Measurements from ENCODE around the gene STK11IP. TPM values are rescaled to one million over a fixed set of nuclear protein-coding genes. Genes with fewer than 3 reads are reported as not detected.

The STK11IP gene, protein sequence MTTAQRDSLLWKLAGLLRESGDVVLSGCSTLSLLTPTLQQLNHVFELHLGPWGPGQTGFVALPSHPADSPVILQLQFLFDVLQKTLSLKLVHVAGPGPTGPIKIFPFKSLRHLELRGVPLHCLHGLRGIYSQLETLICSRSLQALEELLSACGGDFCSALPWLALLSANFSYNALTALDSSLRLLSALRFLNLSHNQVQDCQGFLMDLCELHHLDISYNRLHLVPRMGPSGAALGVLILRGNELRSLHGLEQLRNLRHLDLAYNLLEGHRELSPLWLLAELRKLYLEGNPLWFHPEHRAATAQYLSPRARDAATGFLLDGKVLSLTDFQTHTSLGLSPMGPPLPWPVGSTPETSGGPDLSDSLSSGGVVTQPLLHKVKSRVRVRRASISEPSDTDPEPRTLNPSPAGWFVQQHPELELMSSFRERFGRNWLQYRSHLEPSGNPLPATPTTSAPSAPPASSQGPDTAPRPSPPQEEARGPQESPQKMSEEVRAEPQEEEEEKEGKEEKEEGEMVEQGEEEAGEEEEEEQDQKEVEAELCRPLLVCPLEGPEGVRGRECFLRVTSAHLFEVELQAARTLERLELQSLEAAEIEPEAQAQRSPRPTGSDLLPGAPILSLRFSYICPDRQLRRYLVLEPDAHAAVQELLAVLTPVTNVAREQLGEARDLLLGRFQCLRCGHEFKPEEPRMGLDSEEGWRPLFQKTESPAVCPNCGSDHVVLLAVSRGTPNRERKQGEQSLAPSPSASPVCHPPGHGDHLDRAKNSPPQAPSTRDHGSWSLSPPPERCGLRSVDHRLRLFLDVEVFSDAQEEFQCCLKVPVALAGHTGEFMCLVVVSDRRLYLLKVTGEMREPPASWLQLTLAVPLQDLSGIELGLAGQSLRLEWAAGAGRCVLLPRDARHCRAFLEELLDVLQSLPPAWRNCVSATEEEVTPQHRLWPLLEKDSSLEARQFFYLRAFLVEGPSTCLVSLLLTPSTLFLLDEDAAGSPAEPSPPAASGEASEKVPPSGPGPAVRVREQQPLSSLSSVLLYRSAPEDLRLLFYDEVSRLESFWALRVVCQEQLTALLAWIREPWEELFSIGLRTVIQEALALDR
- total RNA-seq, result 25.5 to 31.9 TPM (median 28.5 TPM) in 3 replicates
- long read RNA-seq, partial matches to known transcripts, result 24 of 38 reads
- long read RNA-seq, other reads (novel, unspliced or antisense), result 10 of 38 reads

DNA sequence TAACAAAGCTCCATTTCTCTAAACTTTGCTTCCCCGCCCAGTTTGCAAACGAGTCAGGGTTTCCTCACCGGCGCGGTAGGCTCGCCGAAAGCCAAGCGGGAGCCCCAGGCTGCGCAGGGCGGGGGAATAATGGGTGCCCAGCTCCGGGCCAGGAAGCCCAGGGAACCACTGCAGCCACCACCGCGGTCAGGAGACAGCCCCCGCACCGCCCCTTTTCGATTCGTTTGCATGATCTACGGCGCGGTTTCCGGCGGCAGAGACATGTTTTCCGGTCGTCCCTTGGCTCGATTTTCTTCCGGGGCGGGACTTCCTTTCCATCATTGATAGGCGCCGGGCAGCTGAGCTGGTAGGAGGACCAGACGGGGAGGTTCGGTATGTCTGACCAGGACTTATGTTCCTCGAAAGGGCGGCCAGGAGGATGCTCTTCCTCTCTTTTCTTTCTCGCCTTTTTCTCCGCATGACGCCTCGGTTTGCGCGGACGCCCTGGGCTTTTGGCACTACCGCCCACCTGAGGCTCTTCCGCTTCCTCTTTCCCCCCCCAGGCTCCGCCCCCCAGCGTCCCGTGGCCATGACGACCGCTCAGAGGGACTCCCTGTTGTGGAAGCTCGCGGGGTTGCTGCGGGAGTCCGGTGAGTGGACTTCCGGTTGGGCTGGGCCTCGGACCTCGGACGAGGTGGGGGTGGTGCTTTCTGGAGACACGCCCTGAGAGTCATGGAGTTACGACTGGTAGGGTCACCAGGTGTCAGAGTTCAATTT, at the start of gene STK11IP:
TSS of gene STK11IP (plus strand) at position 306 of the 756 bp plus-strand sequence. CDS start at position 569, 263 bp downstream.
- TF ChIP-seq, protein P1, sequence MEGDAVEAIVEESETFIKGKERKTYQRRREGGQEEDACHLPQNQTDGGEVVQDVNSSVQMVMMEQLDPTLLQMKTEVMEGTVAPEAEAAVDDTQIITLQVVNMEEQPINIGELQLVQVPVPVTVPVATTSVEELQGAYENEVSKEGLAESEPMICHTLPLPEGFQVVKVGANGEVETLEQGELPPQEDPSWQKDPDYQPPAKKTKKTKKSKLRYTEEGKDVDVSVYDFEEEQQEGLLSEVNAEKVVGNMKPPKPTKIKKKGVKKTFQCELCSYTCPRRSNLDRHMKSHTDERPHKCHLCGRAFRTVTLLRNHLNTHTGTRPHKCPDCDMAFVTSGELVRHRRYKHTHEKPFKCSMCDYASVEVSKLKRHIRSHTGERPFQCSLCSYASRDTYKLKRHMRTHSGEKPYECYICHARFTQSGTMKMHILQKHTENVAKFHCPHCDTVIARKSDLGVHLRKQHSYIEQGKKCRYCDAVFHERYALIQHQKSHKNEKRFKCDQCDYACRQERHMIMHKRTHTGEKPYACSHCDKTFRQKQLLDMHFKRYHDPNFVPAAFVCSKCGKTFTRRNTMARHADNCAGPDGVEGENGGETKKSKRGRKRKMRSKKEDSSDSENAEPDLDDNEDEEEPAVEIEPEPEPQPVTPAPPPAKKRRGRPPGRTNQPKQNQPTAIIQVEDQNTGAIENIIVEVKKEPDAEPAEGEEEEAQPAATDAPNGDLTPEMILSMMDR (IDR thresholded peaks at IDR 0.05), result no peak
- peak; percentile 97 for DNase-seq (ENCODE audit: low spot score)
- Mint-ChIP-seq H3K36me3 (ENCODE audit: low read depth) (peaks cover 6% of the 10 kb centered on the region), H3K27me3 (ENCODE audit: low read depth) (no peaks in the 10 kb centered on the region), H3K9me3 (ENCODE audit: low read depth) (no peaks in the 10 kb centered on the region), H3K4me1 (ENCODE audit: low read depth) (peaks cover 39% of the 10 kb centered on the region), H3K4me3 (ENCODE audit: unreplicated experiment) (peak within 1 kb of the TSS; percentile 94), H3K27ac (ENCODE audit: unreplicated experiment) (peak within 1 kb of the TSS; percentile 96)

DNA sequence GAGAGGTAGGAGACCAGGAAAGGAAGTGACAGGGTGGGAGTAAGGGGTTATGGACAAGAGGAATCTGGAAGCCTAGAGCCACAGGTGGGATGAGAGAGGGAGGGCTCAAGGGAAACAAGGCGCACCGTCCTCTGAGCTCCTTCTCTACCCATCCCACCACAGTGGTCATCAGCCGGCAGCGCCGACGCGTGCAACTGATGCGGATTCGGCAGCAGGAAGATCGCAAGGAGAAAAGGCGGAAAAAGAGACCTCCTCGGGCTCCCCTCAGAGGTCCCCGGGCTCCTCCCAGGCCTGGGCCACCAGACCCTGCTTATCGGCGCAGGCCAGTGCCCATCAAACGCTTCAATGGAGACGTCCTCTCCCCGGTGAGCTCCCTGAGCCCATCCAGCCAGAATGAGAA, 48.7 kb upstream of the STK11IP start:
- Mint-ChIP-seq H3K27me3 (ENCODE audit: low read depth) (no peaks in the 10 kb centered on the region), H3K4me1 (ENCODE audit: low read depth) (peaks cover 24% of the 10 kb centered on the region), H3K4me3 (ENCODE audit: unreplicated experiment) (no peak overlapping the region), H3K27ac (ENCODE audit: unreplicated experiment) (no peak overlapping the region), H3K36me3 (ENCODE audit: low read depth) (peaks cover 11% of the 10 kb centered on the region), H3K9me3 (ENCODE audit: low read depth) (no peaks in the 10 kb centered on the region)
- TF ChIP-seq, protein P1 (IDR thresholded peaks at IDR 0.05), result no peak
- no peak for DNase-seq (ENCODE audit: low spot score)

DNA sequence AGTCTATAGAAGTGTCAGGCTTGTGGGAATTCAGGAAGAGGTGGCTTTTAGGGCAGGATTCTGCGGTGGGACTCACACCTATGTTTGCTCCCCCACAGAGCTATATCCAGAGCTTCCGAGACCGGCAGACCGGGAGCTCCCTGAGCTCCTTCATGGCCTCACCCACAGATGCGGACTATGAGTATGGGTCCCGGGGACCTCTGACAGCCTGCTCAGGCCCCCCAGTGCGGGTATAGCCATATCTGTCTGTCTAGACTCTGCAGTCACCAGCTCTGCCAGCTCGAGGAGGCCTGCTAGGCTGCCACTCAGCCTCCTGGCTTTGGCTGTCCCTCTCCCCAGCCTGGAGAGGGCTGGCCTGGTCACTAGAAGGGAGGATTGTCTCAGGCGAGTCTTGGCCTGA, 48.0 kb upstream of the STK11IP start:
- TF ChIP-seq, protein P1 (IDR thresholded peaks at IDR 0.05), result no peak
- Mint-ChIP-seq H3K9me3 (ENCODE audit: low read depth) (no peaks in the 10 kb centered on the region), H3K27me3 (ENCODE audit: low read depth) (no peaks in the 10 kb centered on the region), H3K4me1 (ENCODE audit: low read depth) (peaks cover 18% of the 10 kb centered on the region), H3K27ac (ENCODE audit: unreplicated experiment) (no peak overlapping the region), H3K36me3 (ENCODE audit: low read depth) (peaks cover 11% of the 10 kb centered on the region), H3K4me3 (ENCODE audit: unreplicated experiment) (no peak overlapping the region)
- DNase-seq (ENCODE audit: low spot score), result no peak

DNA sequence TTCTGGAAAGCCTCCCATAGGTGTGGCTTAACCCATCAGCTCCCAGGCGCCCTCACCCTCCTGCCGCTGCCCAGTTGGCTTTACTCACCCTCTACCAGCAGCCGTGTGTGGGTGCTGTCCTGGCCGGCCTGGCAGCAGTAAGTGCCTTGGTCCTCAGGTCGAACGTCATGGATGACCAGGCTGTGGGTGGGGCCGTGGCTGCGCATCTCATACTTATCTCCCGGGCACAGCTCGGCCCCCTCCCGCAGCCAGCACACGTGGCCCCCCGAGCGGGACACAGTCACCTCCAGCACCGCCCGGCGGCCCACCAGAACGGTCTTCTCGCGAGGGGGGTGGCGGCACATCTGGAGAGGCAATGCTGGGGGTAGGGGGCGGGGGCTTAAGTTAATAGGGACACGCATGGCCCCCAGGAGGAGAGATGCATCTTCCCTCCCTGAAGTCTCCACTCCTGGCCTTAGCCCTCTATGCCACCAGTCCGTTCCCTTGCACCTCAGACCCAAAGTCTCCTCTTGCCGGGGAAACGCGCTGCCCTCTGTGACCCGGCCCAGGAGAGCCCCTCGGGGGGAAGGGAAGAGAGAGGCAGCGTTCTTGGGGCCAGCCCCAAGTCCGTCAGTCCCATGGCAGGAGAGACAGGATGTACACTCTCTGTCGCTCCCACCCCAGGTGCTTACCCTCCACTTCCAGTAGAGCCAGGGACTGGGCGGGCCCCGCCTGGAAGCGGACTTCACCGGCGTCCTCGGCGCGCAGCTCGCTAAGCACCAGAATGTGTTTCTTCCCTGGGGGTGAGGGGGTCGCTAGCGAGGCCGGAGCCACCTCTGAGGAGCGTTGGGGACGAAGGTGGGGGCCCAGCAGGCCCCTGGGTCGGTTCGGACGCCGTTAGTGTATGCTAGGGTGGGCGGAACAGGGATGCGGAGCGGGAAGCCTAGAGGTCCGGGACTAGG, 45.9 kb upstream of the STK11IP start:
- Mint-ChIP-seq H3K27me3 (ENCODE audit: low read depth) (no peaks in the 10 kb centered on the region), H3K27ac (ENCODE audit: unreplicated experiment) (peak overlapping the region; percentile 27), H3K4me1 (ENCODE audit: low read depth) (peaks cover 15% of the 10 kb centered on the region), H3K36me3 (ENCODE audit: low read depth) (peaks cover 12% of the 10 kb centered on the region), H3K4me3 (ENCODE audit: unreplicated experiment) (peak overlapping the region; percentile 76), H3K9me3 (ENCODE audit: low read depth) (no peaks in the 10 kb centered on the region)
- TF ChIP-seq, protein P1 (IDR thresholded peaks at IDR 0.05), result peak; percentile 8
- DNase-seq (ENCODE audit: low spot score), result no peak
